HG02759 (cell line): ENCODE measurements around the gene SDK2.
"Not testable (repeated sequence)": the region's sequence is repeated elsewhere in the genome, so short reads cannot be mapped to it uniquely, and the experiment has no call there.

Source experiments
- ATAC-seq: cut with Tn5 transposase; IDR thresholded peaks from one replicate; pipeline ENCODE4 v1.9.1; 2021; ENCODE audit warnings: mild to moderate bottlenecking, moderate library complexity; ENCODE audit not compliant: unreplicated experiment

Gene SDK2

DNA sequence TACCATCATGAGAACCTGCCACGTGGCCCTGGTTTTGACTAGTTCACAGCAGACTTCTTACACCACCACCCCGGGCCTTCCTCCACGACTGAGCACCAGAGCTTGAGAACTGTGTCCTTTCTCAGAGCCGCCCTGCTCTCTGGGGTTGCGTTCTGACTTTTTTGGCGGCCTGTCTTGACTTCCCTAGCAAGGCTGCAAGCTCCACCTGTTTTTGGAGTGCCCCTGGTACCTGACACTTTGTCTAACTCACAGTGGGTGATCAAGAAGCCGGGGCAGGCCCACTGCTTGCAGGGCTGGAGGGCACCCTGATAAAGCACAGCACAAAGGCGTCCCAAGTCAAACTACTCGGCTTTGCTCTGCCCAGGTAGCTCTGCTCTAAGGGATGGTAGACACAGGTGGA is 154.3 kb downstream of the SDK2 start:
- ATAC-seq, result no peak

- ATAC-seq, result no peak
Observed at GRCh38 chr17:73489333-73489732, 154.9 kb downstream of the SDK2 start.

GRCh38 chr17:73485130-73485529 is 159.1 kb downstream of the SDK2 start:
- no peak for ATAC-seq

GRCh38 chr17:73482894-73483293 is 161.4 kb downstream of the SDK2 start:
- no peak for ATAC-seq

DNA sequence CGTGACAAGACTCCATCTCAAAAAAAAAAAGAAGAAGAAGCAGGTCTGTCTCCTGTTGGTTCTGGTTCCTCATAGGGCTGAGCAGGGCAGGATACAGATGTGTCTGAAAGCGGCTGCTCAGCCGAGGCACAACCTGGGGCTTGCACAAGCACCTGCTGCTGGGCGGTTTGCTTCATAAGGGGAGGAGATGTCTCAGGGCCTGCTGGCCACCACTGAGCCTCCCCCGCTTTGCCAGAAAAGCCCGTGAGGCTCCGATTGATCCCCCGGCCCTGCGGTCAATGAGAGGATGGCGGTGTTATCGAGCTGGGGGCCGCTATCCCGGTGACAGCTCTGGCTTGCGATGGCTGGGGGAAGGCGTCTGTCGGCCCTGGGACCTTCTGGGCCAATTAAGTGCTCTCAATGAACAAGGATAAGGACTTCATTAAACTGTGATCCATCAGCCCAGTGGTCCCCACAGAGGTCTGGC is 162.0 kb downstream of the SDK2 start:
- no peak for ATAC-seq

GRCh38 chr17:73481676-73482075 is 162.6 kb downstream of the SDK2 start:
- no peak for ATAC-seq

DNA sequence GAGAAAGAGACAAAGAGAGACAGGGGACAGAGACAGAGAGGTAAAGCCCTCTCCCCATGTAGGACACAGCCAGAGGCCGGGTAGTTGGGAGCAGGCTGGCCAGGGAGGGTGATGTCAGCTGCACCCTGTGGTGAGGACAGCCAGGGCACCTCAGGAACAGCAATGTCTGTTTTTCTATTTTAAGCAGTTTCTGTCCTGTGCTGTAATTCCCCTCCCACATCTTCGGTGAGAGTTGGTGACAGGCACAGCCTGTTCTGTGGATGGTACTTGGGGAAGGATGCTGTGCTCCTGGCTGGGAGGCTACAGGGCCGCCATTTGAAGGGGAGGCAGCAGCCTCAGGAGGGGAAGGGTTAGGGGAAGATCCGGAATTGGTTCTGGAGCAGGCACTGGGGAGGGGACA is 163.5 kb downstream of the SDK2 start:
- ATAC-seq, result no peak

GRCh38 chr17:73478768-73479424 is 165.3 kb downstream of the SDK2 start:
- no peak for ATAC-seq

DNA sequence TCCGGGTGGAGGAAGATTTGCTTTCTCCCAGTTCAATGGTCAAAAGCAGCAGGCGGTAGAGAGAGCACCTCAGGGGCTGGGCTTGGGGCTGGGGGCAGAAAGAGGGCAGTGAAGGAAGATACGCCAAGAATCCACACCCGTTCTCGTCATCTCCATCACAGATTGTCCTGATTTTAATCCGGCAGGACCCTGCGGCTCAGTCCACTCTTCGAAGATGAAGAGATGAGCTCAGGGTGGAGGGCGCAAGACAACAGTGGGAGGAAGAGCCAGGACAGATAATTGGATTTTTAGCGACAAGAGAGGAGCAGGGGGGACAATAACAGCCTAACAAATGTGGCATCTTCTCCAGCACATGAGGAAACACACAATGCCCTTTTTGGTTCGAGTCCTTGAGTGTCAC is 165.9 kb downstream of the SDK2 start:
- no peak for ATAC-seq

- no peak for ATAC-seq
Observed at GRCh38 chr17:73476890-73477350, 167.3 kb downstream of the SDK2 start.

- no peak for ATAC-seq
Observed at GRCh38 chr17:73474370-73474988, 169.8 kb downstream of the SDK2 start.

DNA sequence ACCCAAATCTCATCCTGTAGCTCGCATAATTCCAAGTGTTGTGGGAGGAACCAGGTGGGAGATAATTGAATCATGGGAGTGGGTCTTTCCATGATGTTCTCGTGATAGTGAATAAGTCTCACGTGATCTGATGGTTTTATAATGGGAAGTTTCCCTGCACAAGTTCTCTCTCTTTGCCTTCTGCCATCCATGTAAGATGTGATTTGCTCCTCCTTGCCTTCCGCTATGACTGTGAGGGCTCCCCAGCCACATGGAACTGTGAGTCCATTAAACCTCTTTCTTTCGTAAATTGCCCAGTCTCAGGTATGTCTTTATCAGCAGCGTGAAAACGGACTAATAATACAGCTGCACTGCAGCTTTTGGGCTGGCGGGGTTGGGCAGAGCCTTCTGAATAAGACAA is 171.5 kb downstream of the SDK2 start:
- not testable (repeated sequence) for ATAC-seq

GRCh38 chr17:73471924-73472323 is 172.3 kb downstream of the SDK2 start:
- no peak for ATAC-seq

DNA sequence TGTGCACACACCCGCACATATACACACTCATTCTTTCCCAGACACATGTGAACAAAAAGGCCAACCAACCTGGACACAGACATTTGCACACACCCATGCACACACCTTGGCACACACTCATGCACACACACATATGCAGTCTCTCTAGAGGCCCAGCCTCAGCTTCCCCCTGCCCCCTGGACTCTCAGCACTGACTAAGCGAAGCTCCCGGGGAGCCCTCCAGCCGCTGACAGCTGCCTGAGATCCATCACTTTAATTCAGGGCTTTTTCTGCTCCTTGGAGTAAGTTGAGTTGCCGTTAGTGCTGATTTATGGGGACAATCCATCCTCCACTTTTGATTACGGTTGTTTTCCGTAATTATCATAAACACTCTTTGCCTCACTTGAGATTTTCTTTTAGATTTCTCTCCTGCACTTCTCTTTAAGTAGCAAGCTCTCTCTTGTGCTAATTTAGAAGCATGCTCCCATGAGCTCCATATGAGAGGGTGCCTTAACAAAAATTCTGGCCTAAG is 173.9 kb downstream of the SDK2 start:
- ATAC-seq, result no peak

GRCh38 chr17:73469311-73469710 is 174.9 kb downstream of the SDK2 start:
- ATAC-seq, result no peak

GRCh38 chr17:73468221-73468620 is 176.0 kb downstream of the SDK2 start:
- no peak for ATAC-seq

GRCh38 chr17:73467651-73468050 is 176.6 kb downstream of the SDK2 start:
- ATAC-seq, result no peak

DNA sequence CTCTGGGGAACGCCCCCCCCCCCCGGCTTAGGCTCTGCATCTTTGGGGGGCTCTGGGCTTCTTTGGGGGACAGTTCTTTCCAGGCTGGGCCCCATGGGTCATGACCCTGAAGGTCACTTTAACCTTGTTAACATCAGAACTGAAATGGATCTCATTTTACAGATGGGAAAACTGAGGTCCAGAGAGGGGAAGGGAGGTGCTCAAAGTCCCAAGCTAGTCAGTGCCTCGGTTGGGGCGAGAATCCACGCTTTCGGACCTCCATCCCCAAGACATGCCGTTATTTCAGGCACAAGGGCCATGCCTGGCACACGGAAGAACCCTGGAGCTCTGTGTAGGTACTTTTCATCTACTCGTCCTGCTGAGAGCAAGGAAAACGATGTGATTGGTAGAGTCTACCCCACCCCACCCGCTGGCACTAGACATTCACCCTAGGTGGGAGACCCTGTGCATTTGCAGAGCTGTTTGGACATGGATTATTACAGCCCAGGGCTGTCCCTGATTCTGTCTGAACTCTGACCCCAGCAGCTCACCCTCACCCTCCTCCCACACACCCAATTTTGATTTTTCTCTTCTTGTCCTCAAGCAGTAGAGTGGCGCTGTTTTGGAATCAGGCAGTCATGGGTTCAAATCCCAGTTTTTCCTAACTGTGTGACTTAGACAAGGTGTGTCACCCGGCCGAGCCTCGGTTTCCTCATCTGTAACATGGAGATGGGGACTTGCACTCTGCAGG is 177.4 kb downstream of the SDK2 start:
- no peak for ATAC-seq

DNA sequence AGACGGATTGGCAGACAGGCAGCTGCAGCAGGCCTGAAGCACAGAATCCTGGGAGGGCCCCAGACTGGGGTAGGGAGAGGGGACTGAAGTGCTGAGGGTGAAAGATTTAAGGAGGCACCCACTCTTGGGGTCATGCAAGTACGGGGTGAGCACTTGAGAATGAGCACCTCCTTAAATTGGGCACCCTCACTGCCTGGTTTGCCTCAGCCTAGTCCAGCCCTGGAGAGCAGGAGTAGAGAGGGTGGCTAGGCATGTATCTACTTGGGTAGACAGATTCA is 178.4 kb downstream of the SDK2 start:
- ATAC-seq, result no peak

DNA sequence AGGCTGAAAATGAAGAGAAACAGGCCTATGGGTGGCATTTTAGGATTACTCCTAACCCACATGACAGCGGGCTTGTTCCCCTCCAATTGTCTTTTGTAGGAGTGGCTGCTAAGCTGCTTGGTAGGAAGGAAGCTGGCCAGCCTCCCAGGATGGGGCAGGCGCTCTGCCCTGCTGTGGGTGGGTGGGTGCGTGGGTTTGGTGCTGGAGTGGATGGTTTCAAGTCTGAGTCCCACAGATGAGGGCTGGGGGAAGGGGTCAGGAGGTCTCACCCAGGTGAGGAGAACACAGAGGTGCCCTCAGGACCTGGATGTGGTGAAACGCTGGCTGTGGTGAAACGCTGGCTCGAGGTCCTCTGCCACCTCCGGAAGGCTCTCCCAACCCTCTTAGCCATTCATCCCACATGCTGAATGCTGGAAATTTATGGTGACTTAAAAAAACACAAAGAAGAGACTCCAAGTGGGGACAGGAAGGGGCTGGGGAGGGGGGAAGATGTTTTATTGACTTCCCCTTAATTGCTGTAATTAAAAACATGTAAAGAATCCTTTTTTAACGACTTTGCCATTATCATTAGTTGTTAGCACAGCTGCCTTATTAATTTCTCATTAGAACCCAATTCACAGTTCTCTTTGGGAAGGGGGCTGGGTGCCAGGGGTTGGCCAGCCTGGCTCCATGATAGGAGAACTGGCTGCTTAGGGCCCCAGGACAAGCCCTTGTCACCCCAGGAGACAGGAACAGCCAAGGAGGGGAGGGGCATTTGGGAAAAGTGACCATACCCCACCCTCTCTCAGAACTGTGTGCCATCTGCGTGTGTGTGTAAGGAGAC is 178.9 kb downstream of the SDK2 start:
- no peak for ATAC-seq

DNA sequence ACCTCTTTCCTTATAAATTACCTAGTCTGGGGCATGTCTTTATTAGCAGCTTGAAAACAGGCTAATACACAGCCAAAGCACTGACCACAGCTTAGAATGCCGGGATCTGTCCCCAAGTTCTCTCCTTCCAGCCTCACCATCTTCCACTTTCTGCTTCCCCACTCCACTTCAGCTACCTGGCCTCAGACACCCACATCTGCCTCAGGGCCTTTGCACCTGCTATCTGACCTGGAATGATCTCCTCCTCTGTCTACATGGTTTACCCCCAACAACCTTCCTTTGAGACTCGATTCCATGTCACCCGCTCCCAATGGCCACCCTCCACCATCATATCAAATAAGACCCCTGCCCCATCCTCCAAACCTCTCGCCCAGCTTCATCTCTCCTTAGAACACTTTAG is 179.8 kb downstream of the SDK2 start:
- ATAC-seq, result no peak
